Sigmoid colon (tissue), 3 donors: ENCODE results near the gene TASOR2.

Source experiments
- POLR2A ChIP-seq, 2 donors: fragments of 450-650 bp; IDR thresholded peaks; one replicate each; pipeline ENCODE4 v1.6.1; 2016; ENCODE audit warnings: antibody characterized with exemption in 2 of 2, mild to moderate bottlenecking in 2 of 2, moderate library complexity in 2 of 2
- TF ChIP-seq, protein P1 (sequence below), 4 experiments: fragments of 450-650 bp in 3 of 4; fragments of 200-600 bp in 1 of 4; IDR thresholded peaks; one replicate each; pipeline ENCODE4 v1.5.1; 2016 to 2019; ENCODE audit warnings: antibody characterized with exemption in 4 of 4, mild to moderate bottlenecking in 3 of 4, moderate library complexity in 2 of 4

DNA sequence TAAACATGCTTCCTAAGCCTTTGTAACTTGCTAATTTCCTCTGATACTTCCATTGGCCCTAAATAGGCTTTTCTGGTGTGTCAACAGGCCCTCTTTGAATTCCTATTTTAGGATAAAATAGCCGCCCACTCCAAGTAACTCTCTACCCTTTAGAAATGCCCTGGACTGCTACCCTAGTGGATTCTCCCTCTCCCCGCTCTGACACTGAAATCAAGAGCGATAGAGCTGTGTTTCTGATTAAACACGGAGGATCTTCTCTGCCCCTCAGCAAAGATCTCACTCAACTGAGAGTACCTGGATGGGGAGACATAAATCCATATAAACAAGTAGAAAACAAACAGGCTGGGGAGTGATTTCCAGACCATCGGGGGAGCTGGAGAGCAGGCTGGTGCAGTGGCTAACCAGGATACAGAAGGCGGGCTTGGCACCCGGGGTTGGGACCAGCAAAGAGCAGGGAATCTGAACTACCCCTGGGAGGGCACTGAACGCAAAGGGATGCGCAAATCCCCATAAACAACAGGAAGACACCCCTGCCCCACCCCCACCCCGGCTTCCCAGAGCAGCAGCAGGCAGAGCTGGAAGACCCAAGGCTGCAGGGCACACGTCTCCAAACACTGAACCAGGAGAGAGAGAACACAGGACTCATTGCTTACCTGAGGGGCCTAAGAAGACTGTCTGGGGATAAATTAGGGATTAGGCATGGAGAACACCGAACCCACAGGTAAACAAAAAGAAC lies 20.8 kb upstream of the TASOR2 start:
- TF ChIP-seq, protein P1, sequence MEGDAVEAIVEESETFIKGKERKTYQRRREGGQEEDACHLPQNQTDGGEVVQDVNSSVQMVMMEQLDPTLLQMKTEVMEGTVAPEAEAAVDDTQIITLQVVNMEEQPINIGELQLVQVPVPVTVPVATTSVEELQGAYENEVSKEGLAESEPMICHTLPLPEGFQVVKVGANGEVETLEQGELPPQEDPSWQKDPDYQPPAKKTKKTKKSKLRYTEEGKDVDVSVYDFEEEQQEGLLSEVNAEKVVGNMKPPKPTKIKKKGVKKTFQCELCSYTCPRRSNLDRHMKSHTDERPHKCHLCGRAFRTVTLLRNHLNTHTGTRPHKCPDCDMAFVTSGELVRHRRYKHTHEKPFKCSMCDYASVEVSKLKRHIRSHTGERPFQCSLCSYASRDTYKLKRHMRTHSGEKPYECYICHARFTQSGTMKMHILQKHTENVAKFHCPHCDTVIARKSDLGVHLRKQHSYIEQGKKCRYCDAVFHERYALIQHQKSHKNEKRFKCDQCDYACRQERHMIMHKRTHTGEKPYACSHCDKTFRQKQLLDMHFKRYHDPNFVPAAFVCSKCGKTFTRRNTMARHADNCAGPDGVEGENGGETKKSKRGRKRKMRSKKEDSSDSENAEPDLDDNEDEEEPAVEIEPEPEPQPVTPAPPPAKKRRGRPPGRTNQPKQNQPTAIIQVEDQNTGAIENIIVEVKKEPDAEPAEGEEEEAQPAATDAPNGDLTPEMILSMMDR (IDR thresholded peaks at IDR 0.05): no peak
- TF ChIP-seq POLR2A (IDR thresholded peaks at IDR 0.05): no peak
